HuH-7 (cell line): ENCODE results near the gene ASXL1.
"Not testable (repeated sequence)": the region's sequence is repeated elsewhere in the genome, so short reads cannot be mapped to it uniquely, and the experiment has no call there.

Experiments
- DNase-seq: peaks from one replicate; pipeline ENCODE4 v3.0.0; 2011; ENCODE audit warnings: low spot score

The ASXL1 gene

GRCh38 chr20:32357869-32358631 lies at the start of gene ASXL1:
Gene ASXL1, plus strand, starts transcription at chr20:32358331. Its CDS starts 445 bp downstream, at chr20:32358776.
- peak; percentile 99 for DNase-seq

GRCh38 chr20:32312718-32313424 lies 45.3 kb upstream of the ASXL1 start:
- DNase-seq: no peak

GRCh38 chr20:32314768-32315167 lies 43.4 kb upstream of the ASXL1 start:
- DNase-seq: no peak

GRCh38 chr20:32315399-32315798 lies 42.7 kb upstream of the ASXL1 start:
- DNase-seq: no peak

- DNase-seq: no peak
Measured at GRCh38 chr20:32315891-32316290, 42.2 kb upstream of the ASXL1 start.

GRCh38 chr20:32316667-32317066 lies 41.5 kb upstream of the ASXL1 start:
- DNase-seq: no peak

- DNase-seq: no peak
Measured at GRCh38 chr20:32319100-32319499, 39.0 kb upstream of the ASXL1 start.

GRCh38 chr20:32320305-32320704 lies 37.8 kb upstream of the ASXL1 start:
- no peak for DNase-seq

- DNase-seq: no peak
Measured at GRCh38 chr20:32321390-32321789, 36.7 kb upstream of the ASXL1 start.

GRCh38 chr20:32322260-32322659 lies 35.9 kb upstream of the ASXL1 start:
- not testable (repeated sequence) for DNase-seq

GRCh38 chr20:32323761-32324160 lies 34.4 kb upstream of the ASXL1 start:
- DNase-seq: not testable (repeated sequence)

GRCh38 chr20:32325706-32326503 lies 32.2 kb upstream of the ASXL1 start:
- DNase-seq: peak; percentile 16

GRCh38 chr20:32326504-32326845 lies 31.7 kb upstream of the ASXL1 start:
- DNase-seq: no peak

- no peak for DNase-seq
Measured at GRCh38 chr20:32327087-32327681, 30.9 kb upstream of the ASXL1 start.

- DNase-seq: no peak
Measured at GRCh38 chr20:32329817-32330554, 28.1 kb upstream of the ASXL1 start.

GRCh38 chr20:32330555-32330897 lies 27.6 kb upstream of the ASXL1 start:
- DNase-seq: no peak

- no peak for DNase-seq
Measured at GRCh38 chr20:32332614-32333013, 25.5 kb upstream of the ASXL1 start.

- no peak for DNase-seq
Measured at GRCh38 chr20:32333181-32333987, 24.7 kb upstream of the ASXL1 start.

- no peak for DNase-seq
Measured at GRCh38 chr20:32333988-32334885, 23.9 kb upstream of the ASXL1 start.

- DNase-seq: peak; percentile 61
Measured at GRCh38 chr20:32336918-32337347, 21.2 kb upstream of the ASXL1 start.
